Measurements from ENCODE around the gene DNM3.
A peak's percentile ranks its signal among the peaks of the same experiment; 100 is the strongest.
"Not testable (repeated sequence)": the region's sequence is repeated elsewhere in the genome, so short reads cannot be mapped to it uniquely, and the experiment has no call there.

The DNM3 gene

GRCh38 chr1:172405912-172406311 lies 564.6 kb downstream of the DNM3 start:
- no peak for DNase-seq

- DNase-seq, result no peak
Measured at GRCh38 chr1:172406968-172407367, 565.7 kb downstream of the DNM3 start.

GRCh38 chr1:172408958-172409357 lies 567.7 kb downstream of the DNM3 start:
- no peak for DNase-seq

GRCh38 chr1:172410027-172410426 lies 568.7 kb downstream of the DNM3 start:
- no peak for DNase-seq

- DNase-seq, result no peak
Measured at GRCh38 chr1:172411791-172412338, 570.6 kb downstream of the DNM3 start.

- DNase-seq, result no peak
Measured at GRCh38 chr1:172414331-172414730, 573.0 kb downstream of the DNM3 start.

- DNase-seq, result no peak
Measured at GRCh38 chr1:172416496-172417035, 575.3 kb downstream of the DNM3 start.

- no peak for DNase-seq
Measured at GRCh38 chr1:172417557-172417956, 576.3 kb downstream of the DNM3 start.

- no peak for DNase-seq
Measured at GRCh38 chr1:172420385-172420784, 579.1 kb downstream of the DNM3 start, which contains the start of gene C1orf105. TSS of gene C1orf105 (plus strand) at chr1:172420685. CDS start at chr1:172420886, 201 bp downstream.

GRCh38 chr1:172421974-172422604 lies 580.8 kb downstream of the DNM3 start:
- no peak for DNase-seq

GRCh38 chr1:172423336-172423735 lies 582.0 kb downstream of the DNM3 start:
- no peak for DNase-seq

- no peak for DNase-seq
Measured at GRCh38 chr1:172425339-172425738, 584.0 kb downstream of the DNM3 start.

GRCh38 chr1:172427191-172427590 lies 585.9 kb downstream of the DNM3 start:
- DNase-seq, result no peak

GRCh38 chr1:172429331-172430127 lies 588.2 kb downstream of the DNM3 start:
- peak; percentile 19 to 38 for DNase-seq

- DNase-seq, result no peak
Measured at GRCh38 chr1:172430128-172430454, 588.8 kb downstream of the DNM3 start.

- DNase-seq, result no peak
Measured at GRCh38 chr1:172431204-172431603, 589.9 kb downstream of the DNM3 start.

GRCh38 chr1:172431721-172432192 lies 590.5 kb downstream of the DNM3 start:
- peak; percentile 18 to 24 for DNase-seq

GRCh38 chr1:172437183-172437582 lies 595.9 kb downstream of the DNM3 start:
- not testable (repeated sequence) for DNase-seq

- no peak for DNase-seq
Measured at GRCh38 chr1:172442404-172442803, 601.1 kb downstream of the DNM3 start.

GRCh38 chr1:172442843-172443565 lies 601.7 kb downstream of the DNM3 start:
- DNase-seq, result no peak

GRCh38 chr1:172443666-172444453 lies 602.6 kb downstream of the DNM3 start, which contains the start of gene PIGC:
TSS of gene PIGC (minus strand) at chr1:172444069. CDS start at chr1:172442622, 1,447 bp downstream.
- peak; percentile 92 for DNase-seq

- DNase-seq, result no peak
Measured at GRCh38 chr1:172446547-172446946, 605.2 kb downstream of the DNM3 start.

Measured in activated CD4-positive, alpha-beta T cell treated with anti-CD3 and anti-CD28 coated beads, Interleukin-2, amount 50 U/mL, for 4 hours (primary cell).